A549 (cell line): Measurements from ENCODE around the gene SYS1.

Experiments used
- EP300 ChIP-seq, 2 experiments: fragments of >200 bp; sonication (Bioruptor Twin); formaldehyde crosslinking; IDR thresholded peaks; 2 replicates in 1 of 2; 3 replicates in 1 of 2; pipeline ENCODE4 v1.6.1; 2016 to 2017
- MAZ ChIP-seq: fragments of 150-350 bp; IDR thresholded peaks from 2 replicates; pipeline ENCODE4 v1.6.1; 2014; ENCODE audit warnings: antibody characterized with exemption, low read depth, low read length, borderline replicate concordance
- MYC ChIP-seq: IDR thresholded peaks from 2 replicates; pipeline ENCODE4 v1.6.1; 2012; ENCODE audit warnings: mild to moderate bottlenecking, inconsistent platforms, low read length, improper control_type of control experiment, borderline replicate concordance
- POLR2A ChIP-seq: IDR thresholded peaks from 2 replicates; pipeline ENCODE4 v1.6.1; 2012; ENCODE audit warnings: mild to moderate bottlenecking, low read length
- RFX5 ChIP-seq: fragments of 450-650 bp; IDR thresholded peaks from 2 replicates; pipeline ENCODE4 v1.7.1; 2014; ENCODE audit warnings: antibody characterized with exemption, mild to moderate bottlenecking, moderate library complexity
- SMC3 ChIP-seq: fragments of >200 bp; sonication (Bioruptor Twin); formaldehyde crosslinking; IDR thresholded peaks from 3 replicates; pipeline ENCODE4 v1.6.1; 2018; ENCODE audit warnings: inconsistent platforms
- TP53 ChIP-seq: fragments of 250-450 bp; sonication (Bioruptor Pico); IDR thresholded peaks from 2 replicates; pipeline ENCODE4 v1.5.0; 2021; ENCODE audit warnings: mild to moderate bottlenecking, moderate library complexity
- TF ChIP-seq, protein P1 (sequence below): fragments of >200 bp; sonication (Bioruptor Twin); formaldehyde crosslinking; IDR thresholded peaks from 3 replicates; pipeline ENCODE4 v1.5.1; 2016
- TF ChIP-seq, protein P2 (sequence below): fragments of >200 bp; sonication (Bioruptor Twin); formaldehyde crosslinking; IDR thresholded peaks from 3 replicates; pipeline ENCODE4 v1.6.1; 2016
- TF ChIP-seq, protein P3 (sequence below): fragments of 150-350 bp; IDR thresholded peaks from 2 replicates; pipeline ENCODE4 v1.6.1; 2014; ENCODE audit warnings: low read depth, mild to moderate bottlenecking, low read length
- TF ChIP-seq, protein P4 (sequence below): fragments of 200-600 bp; sonication (generic); IDR thresholded peaks from 2 replicates; pipeline ENCODE4 v1.6.1; 2016; ENCODE audit warnings: antibody characterized with exemption, mild to moderate bottlenecking, moderate library complexity
- TF ChIP-seq, protein P5 (sequence below): IDR thresholded peaks from 2 replicates; pipeline ENCODE4 v1.6.1; 2012; ENCODE audit warnings: low read depth, borderline replicate concordance

DNA sequence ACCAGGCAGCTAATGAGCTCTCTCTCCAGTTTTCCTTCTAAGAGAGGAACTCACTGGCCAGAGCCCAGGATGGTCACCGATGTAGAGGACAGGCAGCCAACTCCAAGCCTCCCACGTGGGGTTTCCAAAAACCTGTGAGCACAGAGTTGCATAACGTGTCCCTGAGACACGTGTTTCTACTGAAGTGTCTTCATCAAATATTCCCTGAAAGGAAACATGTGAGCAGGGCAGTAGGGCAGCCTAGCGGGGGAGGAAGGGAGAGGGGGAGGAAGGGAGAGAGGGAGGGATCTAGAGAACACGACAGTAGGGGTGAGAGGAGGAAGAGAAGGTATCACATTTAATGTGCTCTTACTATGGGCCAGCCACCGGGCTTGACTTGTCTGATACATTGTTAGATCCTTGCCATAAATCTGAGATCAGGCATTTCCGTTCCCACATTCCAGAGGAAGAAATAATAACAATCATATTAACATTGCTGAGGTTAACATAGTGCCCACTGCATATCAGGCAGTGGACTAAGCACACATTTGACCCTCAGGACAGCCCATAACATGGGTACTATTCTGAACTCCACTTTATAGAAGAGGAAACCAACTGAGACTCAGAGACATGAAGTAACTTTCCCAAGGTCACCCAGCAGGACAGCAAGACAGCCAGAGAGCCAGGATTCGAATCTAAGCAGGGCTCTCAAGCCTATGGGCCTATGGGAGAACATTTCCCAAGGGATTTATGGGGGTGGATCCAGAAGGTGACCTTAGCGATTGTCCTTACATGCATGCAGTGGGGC, 4.5 kb upstream of the SYS1 start:
- TF ChIP-seq, protein P1, sequence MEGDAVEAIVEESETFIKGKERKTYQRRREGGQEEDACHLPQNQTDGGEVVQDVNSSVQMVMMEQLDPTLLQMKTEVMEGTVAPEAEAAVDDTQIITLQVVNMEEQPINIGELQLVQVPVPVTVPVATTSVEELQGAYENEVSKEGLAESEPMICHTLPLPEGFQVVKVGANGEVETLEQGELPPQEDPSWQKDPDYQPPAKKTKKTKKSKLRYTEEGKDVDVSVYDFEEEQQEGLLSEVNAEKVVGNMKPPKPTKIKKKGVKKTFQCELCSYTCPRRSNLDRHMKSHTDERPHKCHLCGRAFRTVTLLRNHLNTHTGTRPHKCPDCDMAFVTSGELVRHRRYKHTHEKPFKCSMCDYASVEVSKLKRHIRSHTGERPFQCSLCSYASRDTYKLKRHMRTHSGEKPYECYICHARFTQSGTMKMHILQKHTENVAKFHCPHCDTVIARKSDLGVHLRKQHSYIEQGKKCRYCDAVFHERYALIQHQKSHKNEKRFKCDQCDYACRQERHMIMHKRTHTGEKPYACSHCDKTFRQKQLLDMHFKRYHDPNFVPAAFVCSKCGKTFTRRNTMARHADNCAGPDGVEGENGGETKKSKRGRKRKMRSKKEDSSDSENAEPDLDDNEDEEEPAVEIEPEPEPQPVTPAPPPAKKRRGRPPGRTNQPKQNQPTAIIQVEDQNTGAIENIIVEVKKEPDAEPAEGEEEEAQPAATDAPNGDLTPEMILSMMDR: no peak
- no peak for TF ChIP-seq MAZ
- TF ChIP-seq, protein P2, sequence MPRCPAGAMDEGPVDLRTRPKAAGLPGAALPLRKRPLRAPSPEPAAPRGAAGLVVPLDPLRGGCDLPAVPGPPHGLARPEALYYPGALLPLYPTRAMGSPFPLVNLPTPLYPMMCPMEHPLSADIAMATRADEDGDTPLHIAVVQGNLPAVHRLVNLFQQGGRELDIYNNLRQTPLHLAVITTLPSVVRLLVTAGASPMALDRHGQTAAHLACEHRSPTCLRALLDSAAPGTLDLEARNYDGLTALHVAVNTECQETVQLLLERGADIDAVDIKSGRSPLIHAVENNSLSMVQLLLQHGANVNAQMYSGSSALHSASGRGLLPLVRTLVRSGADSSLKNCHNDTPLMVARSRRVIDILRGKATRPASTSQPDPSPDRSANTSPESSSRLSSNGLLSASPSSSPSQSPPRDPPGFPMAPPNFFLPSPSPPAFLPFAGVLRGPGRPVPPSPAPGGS: no peak
- TF ChIP-seq SMC3: no peak
- TF ChIP-seq POLR2A: no peak
- TF ChIP-seq, protein P3, sequence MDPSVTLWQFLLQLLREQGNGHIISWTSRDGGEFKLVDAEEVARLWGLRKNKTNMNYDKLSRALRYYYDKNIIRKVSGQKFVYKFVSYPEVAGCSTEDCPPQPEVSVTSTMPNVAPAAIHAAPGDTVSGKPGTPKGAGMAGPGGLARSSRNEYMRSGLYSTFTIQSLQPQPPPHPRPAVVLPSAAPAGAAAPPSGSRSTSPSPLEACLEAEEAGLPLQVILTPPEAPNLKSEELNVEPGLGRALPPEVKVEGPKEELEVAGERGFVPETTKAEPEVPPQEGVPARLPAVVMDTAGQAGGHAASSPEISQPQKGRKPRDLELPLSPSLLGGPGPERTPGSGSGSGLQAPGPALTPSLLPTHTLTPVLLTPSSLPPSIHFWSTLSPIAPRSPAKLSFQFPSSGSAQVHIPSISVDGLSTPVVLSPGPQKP: no peak
- no peak for TF ChIP-seq TP53
- TF ChIP-seq, protein P4, sequence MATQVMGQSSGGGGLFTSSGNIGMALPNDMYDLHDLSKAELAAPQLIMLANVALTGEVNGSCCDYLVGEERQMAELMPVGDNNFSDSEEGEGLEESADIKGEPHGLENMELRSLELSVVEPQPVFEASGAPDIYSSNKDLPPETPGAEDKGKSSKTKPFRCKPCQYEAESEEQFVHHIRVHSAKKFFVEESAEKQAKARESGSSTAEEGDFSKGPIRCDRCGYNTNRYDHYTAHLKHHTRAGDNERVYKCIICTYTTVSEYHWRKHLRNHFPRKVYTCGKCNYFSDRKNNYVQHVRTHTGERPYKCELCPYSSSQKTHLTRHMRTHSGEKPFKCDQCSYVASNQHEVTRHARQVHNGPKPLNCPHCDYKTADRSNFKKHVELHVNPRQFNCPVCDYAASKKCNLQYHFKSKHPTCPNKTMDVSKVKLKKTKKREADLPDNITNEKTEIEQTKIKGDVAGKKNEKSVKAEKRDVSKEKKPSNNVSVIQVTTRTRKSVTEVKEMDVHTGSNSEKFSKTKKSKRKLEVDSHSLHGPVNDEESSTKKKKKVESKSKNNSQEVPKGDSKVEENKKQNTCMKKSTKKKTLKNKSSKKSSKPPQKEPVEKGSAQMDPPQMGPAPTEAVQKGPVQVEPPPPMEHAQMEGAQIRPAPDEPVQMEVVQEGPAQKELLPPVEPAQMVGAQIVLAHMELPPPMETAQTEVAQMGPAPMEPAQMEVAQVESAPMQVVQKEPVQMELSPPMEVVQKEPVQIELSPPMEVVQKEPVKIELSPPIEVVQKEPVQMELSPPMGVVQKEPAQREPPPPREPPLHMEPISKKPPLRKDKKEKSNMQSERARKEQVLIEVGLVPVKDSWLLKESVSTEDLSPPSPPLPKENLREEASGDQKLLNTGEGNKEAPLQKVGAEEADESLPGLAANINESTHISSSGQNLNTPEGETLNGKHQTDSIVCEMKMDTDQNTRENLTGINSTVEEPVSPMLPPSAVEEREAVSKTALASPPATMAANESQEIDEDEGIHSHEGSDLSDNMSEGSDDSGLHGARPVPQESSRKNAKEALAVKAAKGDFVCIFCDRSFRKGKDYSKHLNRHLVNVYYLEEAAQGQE: no peak
- TF ChIP-seq EP300 (IDR thresholded peaks at IDR 0.05): no peak
- TF ChIP-seq RFX5: no peak
- no peak for TF ChIP-seq MYC
- TF ChIP-seq, protein P5, sequence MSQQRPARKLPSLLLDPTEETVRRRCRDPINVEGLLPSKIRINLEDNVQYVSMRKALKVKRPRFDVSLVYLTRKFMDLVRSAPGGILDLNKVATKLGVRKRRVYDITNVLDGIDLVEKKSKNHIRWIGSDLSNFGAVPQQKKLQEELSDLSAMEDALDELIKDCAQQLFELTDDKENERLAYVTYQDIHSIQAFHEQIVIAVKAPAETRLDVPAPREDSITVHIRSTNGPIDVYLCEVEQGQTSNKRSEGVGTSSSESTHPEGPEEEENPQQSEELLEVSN: no peak
